IgD-negative memory B cell (primary cell): ENCODE data around the gene KLF16. TPM values are rescaled to one million over a fixed set of nuclear protein-coding genes. Genes with fewer than 3 reads are reported as not detected.

Experiments used
- H3K27ac Mint-ChIP-seq, 3 donors: one replicate each; pipeline ENCODE4 v1.8.0; 2020 to 2022; ENCODE audit warnings: mild to moderate bottlenecking in 3 of 3, mixed read lengths in 3 of 3, moderate library complexity in 1 of 3
- H3K27me3 Mint-ChIP-seq: one replicate; pipeline ENCODE4 v1.8.0; 2021; ENCODE audit warnings: mixed read lengths
- H3K36me3 Mint-ChIP-seq: one replicate; pipeline ENCODE4 v1.8.0; 2020; ENCODE audit warnings: mild to moderate bottlenecking, mixed read lengths
- H3K4me1 Mint-ChIP-seq, 3 donors: one replicate each; pipeline ENCODE4 v1.8.0; 2020 to 2022; ENCODE audit warnings: mixed read lengths in 3 of 3, mild to moderate bottlenecking in 1 of 3
- H3K4me3 Mint-ChIP-seq, 4 donors: one replicate each; pipeline ENCODE4 v1.8.0; 2020 to 2022; ENCODE audit warnings: mild to moderate bottlenecking in 4 of 4, mixed read lengths in 4 of 4, moderate library complexity in 3 of 4
- H3K9me3 Mint-ChIP-seq, 3 donors: one replicate each; pipeline ENCODE4 v1.8.0; 2020 to 2021; ENCODE audit warnings: mixed read lengths in 3 of 3, mild to moderate bottlenecking in 1 of 3
- polyA plus RNA-seq: library from polyadenylated mRNA; unstranded; fragments of 300-500 nt; fragmentation: Illumina TruSeq; gene quantifications from one replicate; pipeline ENCODE4 v1.2.3, GENCODE V29; 2021

The KLF16 gene
- polyA plus RNA-seq, 1 donor from 2014 or later, result 1.8 TPM

DNA sequence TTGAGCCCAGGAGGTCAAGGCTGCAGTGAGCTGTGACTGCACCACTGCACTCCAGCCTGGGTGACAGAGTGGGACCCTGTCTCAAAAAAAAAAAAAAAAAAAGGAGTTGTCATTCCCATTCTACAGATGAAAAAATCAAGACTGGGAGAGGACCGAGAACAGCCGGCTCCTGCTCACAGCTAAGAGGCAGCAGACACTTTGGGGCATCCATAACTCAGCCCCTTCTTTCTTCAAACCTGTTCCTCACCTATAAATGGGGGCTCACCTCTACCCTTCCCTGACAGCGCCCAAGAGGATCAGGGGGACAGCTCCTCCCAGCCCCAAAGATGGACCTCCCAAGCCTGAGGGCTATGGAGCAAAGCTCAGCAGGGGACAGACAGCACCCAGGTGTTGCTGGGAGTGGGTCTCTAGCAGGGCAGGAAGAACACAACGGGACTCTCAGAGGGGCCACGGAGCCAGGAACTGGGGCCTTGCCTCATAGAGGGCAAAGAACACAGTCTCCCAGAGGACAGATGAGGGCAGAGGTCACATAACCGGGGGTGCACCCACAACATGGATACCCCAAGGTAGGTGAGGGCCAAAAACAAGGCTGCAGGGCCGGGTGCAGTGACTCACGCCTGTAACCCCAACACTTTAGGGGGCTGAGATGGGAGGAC is 3.4 kb upstream of the KLF16 start:
- no peaks in the 10 kb centered on the region for H3K9me3 Mint-ChIP-seq
- peak overlapping the region in 1 of 4 donors; percentile 53 for H3K4me3 Mint-ChIP-seq
- H3K36me3 Mint-ChIP-seq, result no peaks in the 10 kb centered on the region
- peak overlapping the region in 1 of 3 donors; percentile 72 for H3K27ac Mint-ChIP-seq
- no peaks in the 10 kb centered on the region for H3K27me3 Mint-ChIP-seq
- peaks cover 5 to 10% (median 5%) of the 10 kb centered on the region in 3 donors for H3K4me1 Mint-ChIP-seq

GRCh38 chr19:1865172-1866010 is 2.0 kb upstream of the KLF16 start:
- Mint-ChIP-seq H3K36me3 (no peaks in the 10 kb centered on the region), H3K27me3 (no peaks in the 10 kb centered on the region), H3K4me3 (peak overlapping the region; percentile 82 to 93 (median 88)), H3K27ac (peak overlapping the region; percentile 59 to 94 (median 80)), H3K4me1 (peaks cover 8 to 17% (median 12%) of the 10 kb centered on the region in 3 donors), H3K9me3 (no peaks in the 10 kb centered on the region)

DNA sequence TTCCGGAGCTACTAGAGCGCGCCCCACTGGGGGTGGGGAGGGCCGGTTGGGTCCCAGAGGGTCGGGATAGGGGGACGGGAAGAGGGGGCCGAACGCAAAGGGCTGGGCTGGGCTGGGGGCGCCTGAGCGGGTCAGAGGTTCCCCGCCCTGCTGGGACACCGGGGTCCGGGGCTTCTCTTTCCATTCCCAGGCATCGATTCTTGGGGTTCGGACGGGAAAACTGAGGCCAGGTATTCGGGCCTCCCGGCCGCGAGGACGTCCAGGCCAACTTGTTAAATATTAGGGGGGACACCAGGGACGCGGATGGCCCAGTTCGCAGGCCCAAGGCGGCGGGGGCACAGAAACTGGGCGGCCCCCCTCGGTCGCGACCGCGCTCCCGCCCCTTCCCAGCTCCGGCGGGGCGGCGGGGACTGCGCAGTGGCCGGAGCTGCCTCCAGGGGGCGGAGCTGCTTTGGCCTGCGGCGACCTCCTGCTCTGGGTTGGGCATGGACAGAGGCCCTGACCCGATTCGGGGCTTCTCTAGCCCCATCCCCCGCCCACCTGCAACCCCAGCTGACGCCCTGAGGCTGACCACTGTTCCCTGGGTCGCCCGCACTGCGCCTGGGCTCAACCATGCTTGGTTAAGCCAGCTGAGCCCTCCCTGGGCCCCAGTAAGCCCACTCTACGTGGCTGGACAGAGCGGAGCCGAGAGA is 1.2 kb upstream of the KLF16 start:
- Mint-ChIP-seq H3K9me3 (no peaks in the 10 kb centered on the region), H3K4me3 (peak overlapping the region; percentile 82 to 97 (median 91)), H3K36me3 (no peaks in the 10 kb centered on the region), H3K27me3 (no peaks in the 10 kb centered on the region), H3K27ac (peak overlapping the region; percentile 80 to 94 (median 92)), H3K4me1 (peaks cover 9 to 17% (median 12%) of the 10 kb centered on the region in 3 donors)

GRCh38 chr19:1863638-1864479 is 480 bp upstream of the KLF16 start:
- no peaks in the 10 kb centered on the region for H3K9me3 Mint-ChIP-seq
- peaks cover 12 to 19% (median 12%) of the 10 kb centered on the region in 3 donors for H3K4me1 Mint-ChIP-seq
- peak overlapping the region; percentile 80 to 94 (median 92) for H3K27ac Mint-ChIP-seq
- H3K27me3 Mint-ChIP-seq, result no peaks in the 10 kb centered on the region
- peak overlapping the region; percentile 82 to 97 (median 91) for H3K4me3 Mint-ChIP-seq
- no peaks in the 10 kb centered on the region for H3K36me3 Mint-ChIP-seq

GRCh38 chr19:1862424-1863327 is 703 bp downstream of the KLF16 start:
- Mint-ChIP-seq H3K36me3 (no peaks in the 10 kb centered on the region), H3K4me1 (peaks cover 12 to 16% (median 14%) of the 10 kb centered on the region in 3 donors), H3K27me3 (no peaks in the 10 kb centered on the region), H3K27ac (peak overlapping the region; percentile 97 to 100 (median 99)), H3K4me3 (peak overlapping the region; percentile 91 to 99 (median 98)), H3K9me3 (no peaks in the 10 kb centered on the region)

- Mint-ChIP-seq H3K4me1 (peaks cover 10 to 16% (median 12%) of the 10 kb centered on the region in 3 donors), H3K27ac (peak overlapping the region; percentile 97 to 100 (median 99)), H3K4me3 (peak overlapping the region; percentile 91 to 99 (median 98)), H3K36me3 (no peaks in the 10 kb centered on the region), H3K9me3 (no peaks in the 10 kb centered on the region), H3K27me3 (no peaks in the 10 kb centered on the region)
Measured at GRCh38 chr19:1862068-1862423, 1.3 kb downstream of the KLF16 start.

DNA sequence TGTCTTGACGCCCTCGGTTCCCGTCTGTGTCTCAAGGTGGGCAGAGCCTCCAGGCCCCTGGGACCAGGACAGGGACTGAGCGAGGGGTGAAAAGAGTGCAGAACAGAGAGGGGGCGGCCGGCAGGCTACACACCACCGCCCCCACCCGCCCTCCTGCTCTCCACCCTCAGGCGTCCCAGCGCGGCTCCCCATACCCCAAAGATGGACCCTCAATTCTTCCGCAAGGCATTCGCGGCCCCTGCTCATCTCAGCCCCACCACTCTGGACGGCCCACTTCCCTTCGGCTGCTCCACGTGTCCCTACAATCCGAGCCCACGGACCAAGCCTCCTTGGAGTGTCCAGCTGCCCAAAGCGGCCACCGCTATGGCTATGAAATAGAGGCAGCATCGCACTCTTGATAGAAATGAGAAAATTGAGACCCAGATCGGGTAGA is 1.8 kb downstream of the KLF16 start:
- Mint-ChIP-seq H3K36me3 (no peaks in the 10 kb centered on the region), H3K4me1 (peaks cover 10 to 16% (median 12%) of the 10 kb centered on the region in 3 donors), H3K9me3 (no peaks in the 10 kb centered on the region), H3K27ac (peak overlapping the region; percentile 90 to 100 (median 97)), H3K4me3 (peak overlapping the region; percentile 91 to 99 (median 98)), H3K27me3 (no peaks in the 10 kb centered on the region)

DNA sequence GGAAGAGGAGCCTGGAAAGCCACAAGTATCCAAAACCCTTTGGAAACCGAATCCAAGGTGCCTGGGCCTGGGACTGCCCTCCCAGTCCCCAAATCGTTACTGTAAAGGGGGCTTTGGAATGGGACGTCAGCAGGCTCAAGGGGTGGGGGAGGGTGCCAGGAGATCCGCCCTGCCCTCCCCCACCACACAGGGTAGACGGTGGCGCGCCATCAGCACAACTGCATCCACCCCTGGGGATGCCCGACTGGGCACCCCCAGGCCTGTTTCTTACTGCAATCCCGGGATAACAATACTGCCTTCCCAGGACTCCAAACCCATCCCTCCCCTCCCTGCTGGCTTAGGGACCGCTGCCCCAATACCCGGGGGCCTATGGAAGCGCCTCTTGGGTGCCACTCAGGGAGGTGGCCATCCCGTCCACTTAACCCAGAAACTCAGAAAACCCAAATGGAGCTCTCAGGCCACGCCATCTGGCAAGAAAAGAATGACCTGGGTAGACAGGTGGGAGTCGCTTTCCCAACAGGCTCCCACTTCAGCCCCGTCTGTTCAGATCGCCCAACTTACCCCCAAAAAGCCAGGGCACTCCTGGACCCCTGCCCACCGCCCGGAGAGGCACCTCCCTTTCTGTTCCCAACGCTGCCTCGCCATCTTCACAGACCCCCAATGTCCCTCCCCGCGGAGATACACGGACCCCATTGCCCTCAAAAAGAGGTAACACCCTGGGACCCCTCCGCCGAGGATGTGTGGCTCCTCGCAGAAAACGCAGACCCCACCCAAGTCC is 2.4 kb downstream of the KLF16 start:
- Mint-ChIP-seq H3K27me3 (no peaks in the 10 kb centered on the region), H3K9me3 (no peaks in the 10 kb centered on the region), H3K27ac (peak overlapping the region; percentile 83 to 100 (median 90)), H3K4me3 (peak overlapping the region; percentile 86 to 99 (median 94)), H3K4me1 (peaks cover 11 to 16% (median 12%) of the 10 kb centered on the region in 3 donors), H3K36me3 (no peaks in the 10 kb centered on the region)

- no peaks in the 10 kb centered on the region for H3K36me3 Mint-ChIP-seq
Measured at GRCh38 chr19:1860042-1860775, 3.2 kb downstream of the KLF16 start.

DNA sequence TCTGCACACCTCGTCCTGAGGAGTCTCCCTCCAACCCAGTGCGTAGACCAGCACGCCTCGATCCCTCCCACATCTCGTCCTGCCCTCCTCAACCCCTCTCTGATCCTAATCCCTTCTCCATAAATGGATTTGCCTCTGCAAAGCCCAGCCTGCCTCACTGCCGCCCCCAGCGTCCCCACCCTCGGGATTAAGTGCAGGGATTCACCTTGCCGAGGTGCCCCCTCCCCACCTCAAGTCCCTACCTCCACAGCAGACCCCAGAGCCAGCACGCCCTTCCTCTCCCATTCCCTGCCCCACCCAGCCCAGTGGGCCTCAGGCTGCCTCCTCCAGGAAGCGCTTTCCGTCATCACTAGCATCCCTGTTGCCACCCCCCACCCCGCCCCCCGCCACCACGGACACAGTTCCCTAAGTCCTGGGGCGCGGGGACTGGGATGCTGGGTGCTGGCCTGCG is 4.0 kb downstream of the KLF16 start:
- Mint-ChIP-seq H3K27me3 (no peaks in the 10 kb centered on the region), H3K4me1 (peaks cover 12 to 21% (median 19%) of the 10 kb centered on the region in 3 donors), H3K4me3 (peak overlapping the region; percentile 37 to 86 (median 60)), H3K27ac (peak overlapping the region in 2 of 3 donors; percentile 90 to 94), H3K9me3 (no peaks in the 10 kb centered on the region), H3K36me3 (no peaks in the 10 kb centered on the region)

More at GRCh38 chr19:1860042-1860775, 3.2 kb downstream of the KLF16 start:
- H3K9me3 Mint-ChIP-seq, result no peaks in the 10 kb centered on the region
- peak overlapping the region in 2 of 3 donors; percentile 16 to 100 for H3K27ac Mint-ChIP-seq
- peak overlapping the region in 1 of 4 donors; percentile 99 for H3K4me3 Mint-ChIP-seq
- peaks cover 12 to 17% (median 15%) of the 10 kb centered on the region in 3 donors for H3K4me1 Mint-ChIP-seq
- H3K27me3 Mint-ChIP-seq, result no peaks in the 10 kb centered on the region

DNA sequence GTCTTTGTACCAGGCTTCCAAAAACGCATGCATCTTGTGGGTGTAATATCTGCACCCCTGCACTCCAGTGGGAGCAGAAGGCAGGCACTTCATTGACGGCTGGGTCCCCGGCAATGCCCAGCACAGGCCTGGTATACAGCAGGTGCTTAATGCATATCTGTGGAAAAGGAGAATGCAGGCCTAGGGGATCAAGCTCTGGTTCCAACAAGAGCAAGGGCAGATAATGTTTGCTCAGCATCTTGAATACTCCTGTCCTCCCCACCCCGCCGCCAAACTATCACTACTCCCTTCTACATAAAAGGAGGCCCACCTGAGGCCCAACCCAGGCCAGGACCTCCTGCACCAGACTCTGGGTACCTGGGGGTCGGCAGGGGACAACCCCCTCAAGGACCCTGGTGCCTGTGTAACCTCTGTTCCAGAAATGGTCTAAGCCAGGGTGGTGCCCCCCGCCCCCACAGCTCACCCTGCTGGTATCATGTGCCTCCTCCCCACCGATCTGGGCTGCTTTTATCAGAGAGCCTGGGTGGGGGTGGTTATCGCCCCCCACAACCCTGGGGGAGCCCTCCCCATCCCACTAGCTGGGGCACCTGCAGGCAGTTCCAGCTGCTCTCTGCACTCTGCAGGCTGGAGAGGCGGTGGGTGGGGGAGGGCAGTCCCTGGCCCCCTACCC is 4.8 kb downstream of the KLF16 start:
- Mint-ChIP-seq H3K4me1 (peaks cover 14 to 21% (median 19%) of the 10 kb centered on the region in 3 donors), H3K27me3 (no peaks in the 10 kb centered on the region), H3K27ac (peak overlapping the region; percentile 78 to 94 (median 90)), H3K4me3 (peak overlapping the region in 3 of 4 donors; percentile 21 to 75 (median 66)), H3K9me3 (no peaks in the 10 kb centered on the region), H3K36me3 (no peaks in the 10 kb centered on the region)
